ENCODE measurements around the gene GAS5. TPM values are rescaled to one million over a fixed set of nuclear protein-coding genes. Genes with fewer than 3 reads are reported as not detected.

The GAS5 gene
- total and polyA plus RNA-seq, 2 of the 8 experiments (the other 6 are each of a cell fraction or from before 2014, with no cell fraction given): 799 to 1,238 TPM

DNA sequence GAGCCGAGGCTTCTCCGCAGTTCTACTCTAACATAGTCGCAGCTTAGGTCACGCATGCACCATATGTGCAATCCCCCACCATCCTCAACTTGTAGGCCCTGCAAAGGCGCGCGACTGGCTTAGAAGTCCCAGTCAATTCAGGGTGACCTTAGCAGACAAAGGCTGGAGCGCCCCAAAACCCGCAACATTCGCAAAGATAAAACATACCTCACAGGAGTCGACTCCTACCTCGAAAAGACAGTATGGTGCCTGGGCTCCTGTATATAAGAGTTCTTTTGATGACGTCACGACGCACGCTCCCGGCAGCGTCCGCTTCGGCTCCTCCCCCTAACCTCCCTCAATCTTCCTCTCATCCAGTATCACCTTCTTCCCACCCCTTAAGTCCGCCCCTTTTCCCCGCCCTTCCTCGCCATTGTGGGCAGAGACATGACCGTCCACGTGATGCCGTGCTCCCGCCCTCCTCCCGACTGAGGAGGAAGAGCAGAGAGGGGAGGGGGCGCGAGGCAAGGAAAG lies at the start of gene GAS5 (continued):
- TF ChIP-seq RXRA (IDR thresholded peaks at IDR 0.05; ENCODE audit: insufficient read depth, low read depth, low read length) (no peak), JUN (IDR thresholded peaks at IDR 0.05; ENCODE audit: low read depth, low read length) (peak; percentile 80), POLR2A (IDR thresholded peaks at IDR 0.05; ENCODE audit: control extremely low read depth in 1 of 2, low read depth in 2 of 2, low read length in 2 of 2) (peak; percentile 99 to 100), EZH2 (IDR thresholded peaks at IDR 0.05; ENCODE audit: low read depth, low read length, severe bottlenecking) (no peak), HDAC6 (IDR thresholded peaks at IDR 0.05; ENCODE audit: low read depth, low read length) (no peak), CHD1 (IDR thresholded peaks at IDR 0.05; ENCODE audit: low read depth, low read length) (no peak; the same call in none of the 2 replicates), EP300 (IDR thresholded peaks at IDR 0.05; ENCODE audit: borderline replicate concordance in 1 of 2, low read depth in 2 of 2, low read length in 2 of 2) (no peak), HDAC2 (IDR thresholded peaks at IDR 0.05; ENCODE audit: borderline replicate concordance in 1 of 2, low read depth in 2 of 2, low read length in 2 of 2) (no peak), ZNF274 (IDR thresholded peaks at IDR 0.05; ENCODE audit: borderline replicate concordance, extremely low read depth, low read length) (no peak), TCF12 (IDR thresholded peaks at IDR 0.05; ENCODE audit: low read depth, low read length) (no peak), CREB1 (IDR thresholded peaks at IDR 0.05) (peak; percentile 94), CBX8 (IDR thresholded peaks at IDR 0.05; ENCODE audit: borderline replicate concordance, low read depth, low read length) (no peak), TEAD4 (IDR thresholded peaks at IDR 0.05; ENCODE audit: low read depth, low read length) (no peak), ASH2L (IDR thresholded peaks at IDR 0.05; ENCODE audit: low read length) (no peak), SRF (IDR thresholded peaks at IDR 0.05; ENCODE audit: low read depth, low read length) (no peak), JUND (IDR thresholded peaks at IDR 0.05; ENCODE audit: low read length) (peak; percentile 96), TAF1 (IDR thresholded peaks at IDR 0.05; ENCODE audit: low read depth, low read length) (peak; percentile 99), FOSL1 (IDR thresholded peaks at IDR 0.05; ENCODE audit: insufficient read depth, low read depth, low read length) (no peak), NRF1 (IDR thresholded peaks at IDR 0.05; ENCODE audit: low read depth, low read length) (no peak; the same call in 1 of the 2 replicates), CEBPB (IDR thresholded peaks at IDR 0.05; ENCODE audit: low read depth, low read length) (no peak)
- TF ChIP-seq, protein P1, sequence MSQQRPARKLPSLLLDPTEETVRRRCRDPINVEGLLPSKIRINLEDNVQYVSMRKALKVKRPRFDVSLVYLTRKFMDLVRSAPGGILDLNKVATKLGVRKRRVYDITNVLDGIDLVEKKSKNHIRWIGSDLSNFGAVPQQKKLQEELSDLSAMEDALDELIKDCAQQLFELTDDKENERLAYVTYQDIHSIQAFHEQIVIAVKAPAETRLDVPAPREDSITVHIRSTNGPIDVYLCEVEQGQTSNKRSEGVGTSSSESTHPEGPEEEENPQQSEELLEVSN (IDR thresholded peaks at IDR 0.05): peak; percentile 71
- TF ChIP-seq, protein P2, sequence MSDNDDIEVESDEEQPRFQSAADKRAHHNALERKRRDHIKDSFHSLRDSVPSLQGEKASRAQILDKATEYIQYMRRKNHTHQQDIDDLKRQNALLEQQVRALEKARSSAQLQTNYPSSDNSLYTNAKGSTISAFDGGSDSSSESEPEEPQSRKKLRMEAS (IDR thresholded peaks at IDR 0.05): peak; percentile 7
- TF ChIP-seq, protein P3, sequence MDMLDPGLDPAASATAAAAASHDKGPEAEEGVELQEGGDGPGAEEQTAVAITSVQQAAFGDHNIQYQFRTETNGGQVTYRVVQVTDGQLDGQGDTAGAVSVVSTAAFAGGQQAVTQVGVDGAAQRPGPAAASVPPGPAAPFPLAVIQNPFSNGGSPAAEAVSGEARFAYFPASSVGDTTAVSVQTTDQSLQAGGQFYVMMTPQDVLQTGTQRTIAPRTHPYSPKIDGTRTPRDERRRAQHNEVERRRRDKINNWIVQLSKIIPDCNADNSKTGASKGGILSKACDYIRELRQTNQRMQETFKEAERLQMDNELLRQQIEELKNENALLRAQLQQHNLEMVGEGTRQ (IDR thresholded peaks at IDR 0.05; ENCODE audit: low read length): peak; percentile 88
